ENCODE results near the gene SLC7A1.

SLC7A1 gene

GRCh38 chr13:29591310-29591709 lies 4.2 kb downstream of the SLC7A1 start:
- Histone ChIP-seq H3K9ac (ENCODE audit: low read length) (no peak overlapping the region), H2AFZ (ENCODE audit: low read depth, low read length, severe bottlenecking) (no peak overlapping the region), H4K20me1 (ENCODE audit: low read depth, low read length) (peaks cover 28% of the 10 kb centered on the region; the same call in 1 of the 2 replicates), H3K79me2 (ENCODE audit: insufficient read depth, low read length) (peaks cover 90% of the 10 kb centered on the region), H3K9me2 (replicated peaks; ENCODE audit: insufficient read depth, low read length) (no peaks in the 10 kb centered on the region), H3K27me3 (ENCODE audit: low read length) (no peaks in the 10 kb centered on the region), H3K36me3 (ENCODE audit: low read length) (peaks cover 10% of the 10 kb centered on the region; the same call in 1 of the 2 replicates), H3K27ac (ENCODE audit: low read depth, low read length) (no peak overlapping the region), H3K4me3 (ENCODE audit: insufficient read depth, low read length, poor library complexity, severe bottlenecking) (no peak overlapping the region), H3K9me3 (ENCODE audit: insufficient read depth, low read length) (no peaks in the 10 kb centered on the region), H3K4me2 (ENCODE audit: low read depth, low read length, poor library complexity, severe bottlenecking) (peak overlapping the region; percentile 82), H3F3A (ENCODE audit: insufficient read depth) (peaks cover 3% of the 10 kb centered on the region; the same call in 1 of the 2 replicates)
- no peak for TF ChIP-seq EZH2phosphoT487 (conservative IDR thresholded peaks at IDR 0.05; ENCODE audit: low read length)
- TF ChIP-seq CTCF (IDR thresholded peaks at IDR 0.05; ENCODE audit: insufficient read depth, low read length, poor library complexity, severe bottlenecking), result no peak

DNA sequence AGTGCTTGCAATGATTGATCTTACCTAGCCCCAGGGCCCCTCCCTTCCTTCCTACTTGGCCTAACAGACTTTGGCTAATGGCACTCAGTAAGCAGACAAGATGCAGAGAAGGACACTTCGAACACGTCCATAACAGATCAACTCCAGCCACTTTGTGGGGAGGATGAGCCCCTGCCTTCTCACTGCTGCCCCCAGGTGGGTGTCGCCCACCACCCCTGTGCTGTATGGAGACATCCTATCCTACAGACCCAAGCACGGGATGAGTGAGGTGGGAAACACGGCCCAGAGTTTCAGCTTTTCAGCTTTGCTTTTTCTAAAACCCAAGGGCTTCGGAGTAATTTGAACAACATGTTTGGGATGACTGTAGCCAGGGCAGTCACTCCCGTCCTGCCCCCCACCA lies 5.5 kb downstream of the SLC7A1 start:
- H3K4me3 ChIP-seq (ENCODE audit: insufficient read depth, low read length, poor library complexity, severe bottlenecking), result no peak overlapping the region
- H3K9me3 ChIP-seq (ENCODE audit: insufficient read depth, low read length), result no peaks in the 10 kb centered on the region
- H3K4me2 ChIP-seq (ENCODE audit: low read depth, low read length, poor library complexity, severe bottlenecking), result no peak overlapping the region
- H3K9me2 ChIP-seq (replicated peaks; ENCODE audit: insufficient read depth, low read length), result no peaks in the 10 kb centered on the region
- H2AFZ ChIP-seq (ENCODE audit: low read depth, low read length, severe bottlenecking), result no peak overlapping the region
- peaks cover 11% of the 10 kb centered on the region; the same call in 1 of the 2 replicates for H3K36me3 ChIP-seq (ENCODE audit: low read length)
- H3K27me3 ChIP-seq (ENCODE audit: low read length), result no peaks in the 10 kb centered on the region
- peaks cover 41% of the 10 kb centered on the region for H4K20me1 ChIP-seq (ENCODE audit: low read depth, low read length)
- H3K79me2 ChIP-seq (ENCODE audit: insufficient read depth, low read length), result peaks cover 100% of the 10 kb centered on the region
- peaks cover 3% of the 10 kb centered on the region; the same call in 1 of the 2 replicates for H3F3A ChIP-seq (ENCODE audit: insufficient read depth)
- H3K27ac ChIP-seq (ENCODE audit: low read depth, low read length), result no peak overlapping the region
- no peak overlapping the region for H3K9ac ChIP-seq (ENCODE audit: low read length)
- TF ChIP-seq CTCF (IDR thresholded peaks at IDR 0.05; ENCODE audit: insufficient read depth, low read length, poor library complexity, severe bottlenecking) (no peak), EZH2phosphoT487 (conservative IDR thresholded peaks at IDR 0.05; ENCODE audit: low read length) (no peak)

- TF ChIP-seq EZH2phosphoT487 (conservative IDR thresholded peaks at IDR 0.05; ENCODE audit: low read length), result no peak
- TF ChIP-seq CTCF (IDR thresholded peaks at IDR 0.05; ENCODE audit: insufficient read depth, low read length, poor library complexity, severe bottlenecking), result no peak
- no peak overlapping the region for H2AFZ ChIP-seq (ENCODE audit: low read depth, low read length, severe bottlenecking)
- H3F3A ChIP-seq (ENCODE audit: insufficient read depth), result peaks cover 3% of the 10 kb centered on the region; the same call in 1 of the 2 replicates
- no peak overlapping the region for H3K27ac ChIP-seq (ENCODE audit: low read depth, low read length)
- H3K79me2 ChIP-seq (ENCODE audit: insufficient read depth, low read length), result peaks cover 100% of the 10 kb centered on the region
- H3K27me3 ChIP-seq (ENCODE audit: low read length), result no peaks in the 10 kb centered on the region
- H3K9me2 ChIP-seq (replicated peaks; ENCODE audit: insufficient read depth, low read length), result no peaks in the 10 kb centered on the region
- H3K4me3 ChIP-seq (ENCODE audit: insufficient read depth, low read length, poor library complexity, severe bottlenecking), result no peak overlapping the region
- H3K9ac ChIP-seq (ENCODE audit: low read length), result no peak overlapping the region
- H3K9me3 ChIP-seq (ENCODE audit: insufficient read depth, low read length), result no peaks in the 10 kb centered on the region
- no peak overlapping the region for H3K4me2 ChIP-seq (ENCODE audit: low read depth, low read length, poor library complexity, severe bottlenecking)
- peaks cover 48% of the 10 kb centered on the region for H4K20me1 ChIP-seq (ENCODE audit: low read depth, low read length)
- H3K36me3 ChIP-seq (ENCODE audit: low read length), result peaks cover 14% of the 10 kb centered on the region; the same call in 1 of the 2 replicates
Observed at GRCh38 chr13:29589234-29589633, 6.3 kb downstream of the SLC7A1 start.
